OCI-LY7 (cell line): ENCODE results near the gene NTN4. TPM values are rescaled to one million over a fixed set of nuclear protein-coding genes. Genes with fewer than 3 reads are reported as not detected.

Experiments
- BruUV-seq: library from RNA; stranded (reverse); fragments of 400-500 nt; replicated peaks from 2 replicates; lab custom pipeline; 2021; lab: Mats Ljungman, UMichigan
- CTCF ChIA-PET: fragments of 300-600 bp; sonication (Branson Sonifier 250); formaldehyde crosslinking; loops from one replicate; lab custom pipeline; 2022; ENCODE audit warnings: antibody characterized with exemption; ENCODE audit not compliant: unreplicated experiment; lab: Charles Lee
- POLR2A ChIA-PET: fragments of 300-600 bp; sonication (Branson Sonifier 250); formaldehyde crosslinking; loops from one replicate; lab custom pipeline; 2022; ENCODE audit warnings: antibody characterized with exemption; lab: Charles Lee
- DNase-seq: peaks from one replicate; pipeline ENCODE4 v3.0.0-alpha.2; 2015; ENCODE audit warnings: low spot score
- H2AFZ ChIP-seq: fragments of 200-600 bp; sonication (generic), shearing (Covaris generic); 2 replicates; pipeline ENCODE4 v1.6.1; 2014; ENCODE audit warnings: mild to moderate bottlenecking, antibody characterized with exemption, low read length, moderate library complexity
- H3K27ac ChIP-seq: fragments of 200-600 bp; sonication (generic); 2 replicates; pipeline ENCODE4 v1.5.1; 2014; ENCODE audit warnings: mixed run types, low read depth, mild to moderate bottlenecking, moderate library complexity, low read length, inconsistent platforms; ENCODE audit not compliant: poor library complexity, severe bottlenecking
- H3K36me3 ChIP-seq: fragments of 200-600 bp; sonication (generic); 2 replicates; pipeline ENCODE4 v1.6.1; 2014; ENCODE audit warnings: mild to moderate bottlenecking, antibody characterized with exemption, low read length, moderate library complexity, mixed read lengths; ENCODE audit not compliant: insufficient read depth
- H3K4me1 ChIP-seq: fragments of 200-600 bp; sonication (generic); 2 replicates; pipeline ENCODE4 v1.5.1; 2014; ENCODE audit warnings: mild to moderate bottlenecking, low read length; ENCODE audit not compliant: insufficient read depth, poor library complexity, severe bottlenecking
- H3K4me2 ChIP-seq: fragments of 200-600 bp; sonication (generic); 2 replicates; pipeline ENCODE4 v1.6.1; 2014; ENCODE audit warnings: mild to moderate bottlenecking, low read length
- H3K4me3 ChIP-seq: fragments of 200-600 bp; sonication (generic); 2 replicates; pipeline ENCODE4 v1.5.1; 2014; ENCODE audit warnings: mild to moderate bottlenecking, low read depth, low read length; ENCODE audit not compliant: poor library complexity, severe bottlenecking
- H3K79me2 ChIP-seq: fragments of 200-600 bp; sonication (generic); 2 replicates; pipeline ENCODE4 v1.6.1; 2016; ENCODE audit warnings: low read depth, mild to moderate bottlenecking, low read length, moderate library complexity, mixed read lengths; ENCODE audit not compliant: insufficient read depth
- H3K9me2 ChIP-seq: fragments of 200-600 bp; sonication (generic); 2 replicates; pipeline ENCODE4 v1.6.1; 2016; ENCODE audit warnings: mild to moderate bottlenecking, low read length, mixed read lengths; ENCODE audit not compliant: insufficient read depth
- H3K9me3 ChIP-seq: fragments of 200-600 bp; sonication (generic); 2 replicates; pipeline ENCODE4 v1.6.1; 2014; ENCODE audit warnings: mild to moderate bottlenecking, mixed run types, low read length, mixed read lengths
- H4K20me1 ChIP-seq: fragments of 200-600 bp; sonication (generic); 2 replicates; pipeline ENCODE4 v1.6.1; 2014; ENCODE audit warnings: mild to moderate bottlenecking, antibody characterized with exemption, low read length, moderate library complexity, mixed read lengths; ENCODE audit not compliant: insufficient read depth
- EZH2phosphoT487 ChIP-seq: fragments of 200-600 bp; sonication (generic); IDR thresholded peaks from 2 replicates; pipeline ENCODE4 v1.6.1; 2018; ENCODE audit warnings: low read depth, borderline replicate concordance, mild to moderate bottlenecking, mixed run types, antibody characterized with exemption, low read length, moderate library complexity, mixed read lengths
- intact Hi-C: fragments of 100-400 bp; cut with micrococcal nuclease; formaldehyde crosslinking; loops from one replicate; pipeline ENCODE4 v1.10.0; 2022; ENCODE audit not compliant: unreplicated experiment
- total RNA-seq, 2 experiments: library from RNA; depleted of rRNA in 1 of 2; stranded (reverse); fragments of >200 nt in 1 of 2; shearing (Covaris generic) in 1 of 2; gene quantifications; 2 replicates each; pipeline ENCODE4 v1.2.3, GENCODE V29; 2014 to 2022
- TF ChIP-seq, protein P1 (sequence below): fragments of 200-600 bp; sonication (generic); conservative IDR thresholded peaks from 2 replicates; pipeline ENCODE4 v1.5.1; 2014; ENCODE audit warnings: mild to moderate bottlenecking, antibody characterized with exemption, low read length, moderate library complexity, mixed read lengths

The NTN4 gene
- total RNA-seq, 2 experiments from 2014 or later, result not detected

DNA sequence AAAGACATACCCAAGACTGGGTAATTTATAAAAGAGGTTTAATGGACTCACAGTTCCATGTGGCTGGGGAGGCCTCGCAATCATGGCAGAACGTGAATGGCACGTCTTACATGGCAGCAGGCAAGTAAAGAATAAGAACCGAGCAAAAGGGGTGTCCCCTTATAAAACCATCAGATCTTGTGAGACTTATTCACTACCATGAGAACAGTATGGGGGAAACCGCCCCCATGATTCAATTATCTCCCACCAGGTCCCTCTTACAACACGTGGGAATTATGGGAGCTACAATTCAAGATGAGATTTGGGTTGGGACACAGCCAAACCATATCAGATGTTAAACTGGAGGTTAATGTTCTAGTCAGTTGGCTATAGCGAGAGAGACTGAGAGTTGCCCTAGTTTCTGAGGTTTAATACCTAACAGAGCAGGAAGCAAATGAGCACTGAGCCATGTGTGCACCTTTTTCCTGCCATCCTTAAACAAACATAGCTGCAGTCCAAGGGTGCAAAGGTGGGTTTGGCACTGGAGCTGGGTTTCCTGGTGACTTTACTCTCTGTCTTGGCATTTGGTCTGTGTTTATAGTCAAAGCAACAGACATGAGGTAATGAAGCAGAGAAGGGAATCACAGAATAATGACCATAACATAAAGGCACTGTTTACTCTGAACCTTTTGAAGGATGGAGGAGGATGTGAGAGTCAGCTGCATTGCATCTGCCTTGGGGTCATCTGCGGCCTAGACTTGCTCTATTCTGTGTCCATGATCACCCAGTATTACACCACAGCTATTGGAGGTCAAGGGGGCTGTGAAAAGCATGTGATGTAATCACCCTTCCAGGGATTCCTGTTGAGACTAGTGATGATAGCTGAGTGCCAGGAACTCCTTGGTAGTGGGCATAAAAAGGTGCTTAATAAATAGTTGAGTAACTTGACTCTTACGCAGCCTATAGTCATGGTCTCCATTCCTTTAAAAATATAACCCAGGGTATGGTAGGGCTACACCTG, 155.6 kb downstream of the NTN4 start:
- Histone ChIP-seq H3K9me3 (no peaks in the 10 kb centered on the region), H2AFZ (no peak overlapping the region), H3K4me2 (no peak overlapping the region), H4K20me1 (no peaks in the 10 kb centered on the region), H3K27ac (no peak overlapping the region), H3K4me3 (no peak overlapping the region), H3K36me3 (no peaks in the 10 kb centered on the region), H3K79me2 (no peaks in the 10 kb centered on the region), H3K4me1 (no peaks in the 10 kb centered on the region), H3K9me2 (no peaks in the 10 kb centered on the region)
- POLR2A ChIA-PET, result interaction anchor here (0.6 to 1.1 kb wide), 5 partner anchors 11 to 951 kb away, joined by 3 to 4 read pairs (median 3); no protein-coding TSS in a partner anchor
- BruUV-seq, result no TSS peak
- TF ChIP-seq, protein P1, sequence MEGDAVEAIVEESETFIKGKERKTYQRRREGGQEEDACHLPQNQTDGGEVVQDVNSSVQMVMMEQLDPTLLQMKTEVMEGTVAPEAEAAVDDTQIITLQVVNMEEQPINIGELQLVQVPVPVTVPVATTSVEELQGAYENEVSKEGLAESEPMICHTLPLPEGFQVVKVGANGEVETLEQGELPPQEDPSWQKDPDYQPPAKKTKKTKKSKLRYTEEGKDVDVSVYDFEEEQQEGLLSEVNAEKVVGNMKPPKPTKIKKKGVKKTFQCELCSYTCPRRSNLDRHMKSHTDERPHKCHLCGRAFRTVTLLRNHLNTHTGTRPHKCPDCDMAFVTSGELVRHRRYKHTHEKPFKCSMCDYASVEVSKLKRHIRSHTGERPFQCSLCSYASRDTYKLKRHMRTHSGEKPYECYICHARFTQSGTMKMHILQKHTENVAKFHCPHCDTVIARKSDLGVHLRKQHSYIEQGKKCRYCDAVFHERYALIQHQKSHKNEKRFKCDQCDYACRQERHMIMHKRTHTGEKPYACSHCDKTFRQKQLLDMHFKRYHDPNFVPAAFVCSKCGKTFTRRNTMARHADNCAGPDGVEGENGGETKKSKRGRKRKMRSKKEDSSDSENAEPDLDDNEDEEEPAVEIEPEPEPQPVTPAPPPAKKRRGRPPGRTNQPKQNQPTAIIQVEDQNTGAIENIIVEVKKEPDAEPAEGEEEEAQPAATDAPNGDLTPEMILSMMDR, result no peak
- no peak for TF ChIP-seq EZH2phosphoT487
- DNase-seq, result no peak
- CTCF ChIA-PET, result no interaction called here
- intact Hi-C loops, result no loop called here

DNA sequence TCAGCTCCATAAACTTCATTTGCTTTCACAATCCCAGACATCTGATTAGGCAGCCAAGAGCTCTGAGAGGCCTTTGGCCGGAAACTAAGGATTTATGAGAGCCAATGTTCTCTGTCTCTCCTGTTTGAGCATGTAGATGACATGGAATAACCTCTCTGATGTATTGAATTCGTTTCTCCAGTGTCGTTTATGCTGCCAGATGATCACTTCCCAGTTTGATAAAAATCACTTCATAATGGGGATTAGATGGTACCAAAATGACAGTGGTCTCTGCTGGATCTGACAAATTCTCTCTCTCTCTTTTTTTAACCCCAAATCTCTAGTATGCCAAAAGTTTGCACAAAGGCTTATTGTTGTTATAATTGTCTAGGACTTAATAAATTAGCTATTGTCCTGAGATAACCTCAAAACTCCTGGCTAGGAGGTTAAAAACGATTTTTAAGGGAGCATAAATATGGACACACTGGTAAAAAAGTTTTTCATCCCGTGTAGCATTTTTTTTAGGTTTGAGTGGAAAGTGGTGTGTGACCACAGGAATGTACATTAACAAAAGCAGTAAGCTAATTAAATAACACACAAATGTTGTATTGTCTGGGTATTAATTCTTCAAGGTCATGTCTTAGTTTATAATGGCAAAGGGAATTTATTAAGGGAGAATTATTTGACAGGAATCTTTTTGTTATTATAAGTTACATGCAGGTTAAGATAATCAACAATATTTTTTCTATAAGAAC, 156.7 kb downstream of the NTN4 start:
- intact Hi-C loops, result no loop called here
- DNase-seq, result no peak
- POLR2A ChIA-PET, result interaction anchor here (0.6 to 1.1 kb wide), 3 partner anchors 15 to 952 kb away, joined by 3 to 4 read pairs (median 3); no protein-coding TSS in a partner anchor
- Histone ChIP-seq H3K9me3 (no peaks in the 10 kb centered on the region), H2AFZ (no peak overlapping the region), H3K79me2 (no peaks in the 10 kb centered on the region), H3K4me1 (no peaks in the 10 kb centered on the region), H3K27ac (no peak overlapping the region), H3K4me2 (no peak overlapping the region), H4K20me1 (no peaks in the 10 kb centered on the region), H3K4me3 (no peak overlapping the region), H3K36me3 (no peaks in the 10 kb centered on the region), H3K9me2 (no peaks in the 10 kb centered on the region)
- no TSS peak for BruUV-seq
- TF ChIP-seq, protein P1, result no peak
- TF ChIP-seq EZH2phosphoT487, result no peak
- CTCF ChIA-PET, result no interaction called here
